Activated CD4-positive, alpha-beta T cell treated with anti-CD3 and anti-CD28 coated beads, Interleukin-2, amount 10 ng/mL, durations not matched to agents 7 days and 5 days (primary cell): Measurements from ENCODE around the gene CNRIP1. TPM values are rescaled to one million over a fixed set of nuclear protein-coding genes. Genes with fewer than 3 reads are reported as not detected.

Experiments used
- CTCF ChIA-PET: fragments of 350-600 bp; sonication (Branson Sonifier 250); formaldehyde crosslinking; loops from one replicate; lab custom pipeline; 2021; ENCODE audit warnings: antibody characterized with exemption; lab: Charles Lee
- POLR2A ChIA-PET: fragments of 350-600 bp; sonication (Branson Sonifier 250); formaldehyde crosslinking; loops from one replicate; lab custom pipeline; 2021; ENCODE audit warnings: antibody characterized with exemption; lab: Charles Lee
- DNase-seq: peaks from one replicate; pipeline ENCODE4 v3.0.0-alpha.2; 2020
- H3K27ac Mint-ChIP-seq: one replicate; pipeline ENCODE4 v1.8.0; 2021; ENCODE audit warnings: mild to moderate bottlenecking, moderate library complexity, mixed read lengths
- H3K27me3 Mint-ChIP-seq: one replicate; pipeline ENCODE4 v1.8.0; 2021; ENCODE audit warnings: mixed read lengths
- H3K36me3 Mint-ChIP-seq: one replicate; pipeline ENCODE4 v1.8.0; 2021; ENCODE audit warnings: low read depth, mixed read lengths
- H3K4me1 Mint-ChIP-seq: one replicate; pipeline ENCODE4 v1.8.0; 2021; ENCODE audit warnings: mixed read lengths
- H3K4me3 Mint-ChIP-seq: one replicate; pipeline ENCODE4 v1.8.0; 2021; ENCODE audit warnings: mild to moderate bottlenecking, moderate library complexity, mixed read lengths
- H3K9me3 Mint-ChIP-seq: one replicate; pipeline ENCODE4 v1.8.0; 2021; ENCODE audit warnings: mixed read lengths
- total RNA-seq, 2 experiments: library from RNA; stranded (reverse); gene quantifications; one replicate each; pipeline ENCODE4 v1.2.3, GENCODE V29; 2021

The CNRIP1 gene
- total RNA-seq, 2 experiments from 2014 or later = not detected

GRCh38 chr2:68251187-68251854 lies 68.4 kb downstream of the CNRIP1 start:
- Mint-ChIP-seq H3K4me1 (peaks cover 36% of the 10 kb centered on the region), H3K27me3 (peaks cover 2% of the 10 kb centered on the region), H3K27ac (peak overlapping the region; percentile 94), H3K4me3 (peak overlapping the region; percentile 98), H3K9me3 (no peaks in the 10 kb centered on the region), H3K36me3 (peaks cover 12% of the 10 kb centered on the region)
- ChIA-PET POLR2A (no interaction called here), CTCF (interaction anchor here (1.0 kb wide), 1 partner anchor 14 kb away, joined by 5 read pairs; no protein-coding TSS in a partner anchor)
- DNase-seq = peak; percentile 87

DNA sequence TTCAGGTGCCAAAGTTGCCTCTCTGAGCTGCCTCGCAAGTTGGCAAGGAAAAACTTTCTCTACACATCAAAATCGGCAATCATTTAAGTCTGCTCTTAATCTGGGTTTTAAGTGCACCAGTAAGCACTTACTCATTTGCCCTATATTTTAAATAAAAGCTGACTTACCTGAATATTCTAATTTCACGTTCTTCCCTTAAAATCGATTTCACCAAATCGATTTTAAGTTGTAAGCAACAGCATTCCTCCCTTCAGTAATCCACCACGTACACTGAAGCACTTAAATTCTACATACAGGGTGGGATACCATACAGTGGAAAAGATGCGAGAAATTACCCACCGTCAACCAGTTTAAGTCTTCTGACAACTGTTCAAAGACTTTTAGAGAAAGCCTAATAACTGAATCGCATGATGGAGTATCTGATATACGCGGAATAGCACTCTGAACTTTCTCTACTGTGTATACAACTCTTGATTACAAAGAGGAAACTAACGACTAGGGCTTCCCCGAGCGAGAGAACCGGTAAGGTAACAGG lies 69.0 kb downstream of the CNRIP1 start:
- H3K9me3 Mint-ChIP-seq = no peaks in the 10 kb centered on the region
- peaks cover 2% of the 10 kb centered on the region for H3K27me3 Mint-ChIP-seq
- peak overlapping the region; percentile 98 for H3K4me3 Mint-ChIP-seq
- CTCF ChIA-PET = interaction anchor here (0.7 to 1.0 kb wide), 6 partner anchors 9 to 179 kb away, joined by 3 to 6 read pairs (median 5); partner anchors contain the start of gene PNO1
- peaks cover 31% of the 10 kb centered on the region for H3K4me1 Mint-ChIP-seq
- peak overlapping the region; percentile 94 for H3K27ac Mint-ChIP-seq
- H3K36me3 Mint-ChIP-seq = peaks cover 12% of the 10 kb centered on the region
- no peak for DNase-seq
- POLR2A ChIA-PET = interaction anchor here (0.6 kb wide), 1 partner anchor 50 kb away, joined by 3 read pairs; no protein-coding TSS in a partner anchor

- DNase-seq = no peak
- Mint-ChIP-seq H3K9me3 (no peaks in the 10 kb centered on the region), H3K36me3 (peaks cover 12% of the 10 kb centered on the region), H3K27ac (peak overlapping the region; percentile 94), H3K4me3 (peak overlapping the region; percentile 98), H3K27me3 (peaks cover 2% of the 10 kb centered on the region), H3K4me1 (peaks cover 25% of the 10 kb centered on the region)
- ChIA-PET POLR2A (interaction anchor here (0.6 kb wide), 1 partner anchor 50 kb away, joined by 3 read pairs; no protein-coding TSS in a partner anchor), CTCF (interaction anchor here (0.7 to 1.0 kb wide), 6 partner anchors 8 to 178 kb away, joined by 3 to 6 read pairs (median 4); partner anchors contain the start of gene PNO1)
These were observed 69.6 kb downstream of the CNRIP1 start for GRCh38 chr2:68250196-68250595.

- POLR2A ChIA-PET = interaction anchor here (0.6 kb wide), 1 partner anchor 94 kb away, joined by 3 read pairs; no protein-coding TSS in a partner anchor
- peaks cover 9% of the 10 kb centered on the region for H3K36me3 Mint-ChIP-seq
- no peak for DNase-seq
- H3K27me3 Mint-ChIP-seq = peaks cover 2% of the 10 kb centered on the region
- H3K9me3 Mint-ChIP-seq = no peaks in the 10 kb centered on the region
- peaks cover 13% of the 10 kb centered on the region for H3K4me1 Mint-ChIP-seq
- CTCF ChIA-PET = interaction anchor here (0.9 kb wide), 1 partner anchor 9 kb away, joined by 3 read pairs; no protein-coding TSS in a partner anchor
- peak overlapping the region; percentile 98 for H3K4me3 Mint-ChIP-seq
- no peak overlapping the region for H3K27ac Mint-ChIP-seq
These were observed 70.9 kb downstream of the CNRIP1 start for GRCh38 chr2:68248806-68249205.

DNA sequence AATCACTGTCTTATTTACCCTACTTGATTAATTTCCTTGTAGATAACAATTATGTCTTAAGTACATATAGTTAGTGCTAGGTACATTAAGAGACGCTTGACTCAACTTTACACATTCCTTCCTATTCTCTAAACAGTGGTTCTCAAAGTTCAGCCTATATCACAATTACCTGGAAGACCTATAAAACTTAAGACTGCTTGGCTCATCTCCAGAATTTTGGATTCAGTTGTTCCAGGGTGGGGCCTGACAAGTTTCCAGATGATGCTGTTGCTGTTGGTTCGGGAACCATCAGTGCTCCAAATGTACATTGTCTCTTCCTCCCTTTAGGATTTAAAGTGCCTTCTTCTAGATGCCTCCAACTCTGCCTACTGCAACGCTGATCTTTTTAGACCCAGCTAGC lies 71.4 kb downstream of the CNRIP1 start:
- no peak overlapping the region for H3K27ac Mint-ChIP-seq
- peaks cover 10% of the 10 kb centered on the region for H3K4me1 Mint-ChIP-seq
- ChIA-PET POLR2A (interaction anchor here (0.6 kb wide), 1 partner anchor 93 kb away, joined by 3 read pairs; no protein-coding TSS in a partner anchor), CTCF (interaction anchor here (0.9 kb wide), 1 partner anchor 8 kb away, joined by 3 read pairs; no protein-coding TSS in a partner anchor)
- no peaks in the 10 kb centered on the region for H3K9me3 Mint-ChIP-seq
- peaks cover 9% of the 10 kb centered on the region for H3K36me3 Mint-ChIP-seq
- no peak overlapping the region for H3K4me3 Mint-ChIP-seq
- H3K27me3 Mint-ChIP-seq = peaks cover under 1% of the 10 kb centered on the region
- DNase-seq = no peak

- H3K4me3 Mint-ChIP-seq = no peak overlapping the region
- ChIA-PET POLR2A (no interaction called here), CTCF (interaction anchor here (1.3 kb wide), 1 partner anchor 50 kb away, joined by 3 read pairs; no protein-coding TSS in a partner anchor)
- no peak for DNase-seq
- H3K27me3 Mint-ChIP-seq = no peaks in the 10 kb centered on the region
- H3K4me1 Mint-ChIP-seq = peaks cover 10% of the 10 kb centered on the region
- no peak overlapping the region for H3K27ac Mint-ChIP-seq
- peaks cover 9% of the 10 kb centered on the region for H3K36me3 Mint-ChIP-seq
- no peaks in the 10 kb centered on the region for H3K9me3 Mint-ChIP-seq
These were observed 73.4 kb downstream of the CNRIP1 start for GRCh38 chr2:68246396-68246795.

DNA sequence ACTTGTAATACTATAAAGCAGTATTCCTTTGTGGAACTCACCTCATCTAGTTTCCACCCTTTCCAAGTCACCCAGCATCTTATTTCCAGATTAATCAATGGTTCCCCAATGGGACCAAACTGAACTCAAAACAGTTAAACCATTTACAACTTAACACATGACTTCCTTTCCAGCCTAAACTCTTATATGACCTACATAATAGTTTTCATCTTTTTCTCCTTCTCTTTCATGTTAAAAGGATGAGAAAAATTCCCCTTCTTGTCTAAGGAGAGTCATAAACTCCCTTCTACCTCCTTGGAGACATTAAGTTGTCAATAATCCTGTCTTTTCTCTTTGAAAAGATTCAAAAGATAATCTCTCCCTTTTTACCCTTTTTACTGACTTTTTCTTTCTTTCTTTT lies 74.1 kb downstream of the CNRIP1 start:
- Mint-ChIP-seq H3K4me3 (no peak overlapping the region), H3K36me3 (peaks cover 11% of the 10 kb centered on the region)

DNA sequence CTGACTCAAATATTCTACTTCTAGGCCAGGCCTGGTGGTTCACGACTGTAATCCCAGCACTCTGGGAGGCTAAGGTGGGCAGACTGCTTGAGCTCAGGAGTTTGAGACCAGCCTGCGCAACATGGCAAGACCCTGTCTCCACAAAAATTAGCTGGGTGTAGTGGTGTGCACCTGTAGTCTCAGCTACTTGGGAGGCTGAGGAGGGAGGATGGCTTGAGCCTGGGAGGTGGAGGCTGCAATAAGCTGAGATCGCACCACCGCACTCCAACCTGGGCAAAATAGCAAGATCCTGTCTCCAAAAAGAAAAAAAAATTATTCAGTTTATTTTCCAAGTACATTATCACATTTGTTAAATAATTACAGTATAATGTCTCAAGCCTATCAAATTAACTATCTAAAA lies 74.7 kb downstream of the CNRIP1 start:
- Mint-ChIP-seq H3K27me3 (no peaks in the 10 kb centered on the region), H3K36me3 (peaks cover 11% of the 10 kb centered on the region), H3K4me3 (no peak overlapping the region), H3K27ac (no peak overlapping the region), H3K9me3 (no peaks in the 10 kb centered on the region), H3K4me1 (peaks cover 18% of the 10 kb centered on the region)
- ChIA-PET POLR2A (no interaction called here), CTCF (interaction anchor here (0.6 kb wide), 1 partner anchor 1138 kb away, joined by 3 read pairs; no protein-coding TSS in a partner anchor)
- no peak for DNase-seq

More for the DNA sequence above, 74.1 kb downstream of the CNRIP1 start:
- ChIA-PET CTCF (interaction anchor here (1.3 kb wide), 1 partner anchor 49 kb away, joined by 3 read pairs; no protein-coding TSS in a partner anchor), POLR2A (no interaction called here)
- no peak for DNase-seq
- H3K4me1 Mint-ChIP-seq = peaks cover 15% of the 10 kb centered on the region
- no peaks in the 10 kb centered on the region for H3K9me3 Mint-ChIP-seq
- H3K27me3 Mint-ChIP-seq = no peaks in the 10 kb centered on the region
- no peak overlapping the region for H3K27ac Mint-ChIP-seq

GRCh38 chr2:68244456-68244855 lies 75.3 kb downstream of the CNRIP1 start:
- Mint-ChIP-seq H3K9me3 (no peaks in the 10 kb centered on the region), H3K27me3 (no peaks in the 10 kb centered on the region), H3K36me3 (peaks cover 9% of the 10 kb centered on the region), H3K4me3 (no peak overlapping the region), H3K4me1 (peaks cover 19% of the 10 kb centered on the region), H3K27ac (no peak overlapping the region)
- ChIA-PET CTCF (interaction anchor here (0.6 to 1.3 kb wide), 3 partner anchors 10 to 1138 kb away, joined by 3 to 4 read pairs (median 3); no protein-coding TSS in a partner anchor), POLR2A (no interaction called here)
- no peak for DNase-seq

Other genes with a start within 250 kb of the CNRIP1 start
- 10 to 100 TPM; 10.9 to 12.0 TPM for gene PNO1, start 162.1 kb downstream of the CNRIP1 start, total RNA-seq
- 10 to 100 TPM; 78.5 to 79.6 TPM for gene PPP3R1, start 67.4 kb downstream of the CNRIP1 start, total RNA-seq
- gene PLEK, start 45.3 kb upstream of the CNRIP1 start, total RNA-seq = under 1 TPM; 0.40 to 0.60 TPM
- 1 to 10 TPM; 2.8 to 3.7 TPM for gene FBXO48, start 147.3 kb upstream of the CNRIP1 start, total RNA-seq
- 1 to 10 TPM; 2.7 to 3.7 TPM for gene APLF, start 147.6 kb upstream of the CNRIP1 start, total RNA-seq